Measurements from ENCODE around the gene TMEM184A.

The TMEM184A gene

DNA sequence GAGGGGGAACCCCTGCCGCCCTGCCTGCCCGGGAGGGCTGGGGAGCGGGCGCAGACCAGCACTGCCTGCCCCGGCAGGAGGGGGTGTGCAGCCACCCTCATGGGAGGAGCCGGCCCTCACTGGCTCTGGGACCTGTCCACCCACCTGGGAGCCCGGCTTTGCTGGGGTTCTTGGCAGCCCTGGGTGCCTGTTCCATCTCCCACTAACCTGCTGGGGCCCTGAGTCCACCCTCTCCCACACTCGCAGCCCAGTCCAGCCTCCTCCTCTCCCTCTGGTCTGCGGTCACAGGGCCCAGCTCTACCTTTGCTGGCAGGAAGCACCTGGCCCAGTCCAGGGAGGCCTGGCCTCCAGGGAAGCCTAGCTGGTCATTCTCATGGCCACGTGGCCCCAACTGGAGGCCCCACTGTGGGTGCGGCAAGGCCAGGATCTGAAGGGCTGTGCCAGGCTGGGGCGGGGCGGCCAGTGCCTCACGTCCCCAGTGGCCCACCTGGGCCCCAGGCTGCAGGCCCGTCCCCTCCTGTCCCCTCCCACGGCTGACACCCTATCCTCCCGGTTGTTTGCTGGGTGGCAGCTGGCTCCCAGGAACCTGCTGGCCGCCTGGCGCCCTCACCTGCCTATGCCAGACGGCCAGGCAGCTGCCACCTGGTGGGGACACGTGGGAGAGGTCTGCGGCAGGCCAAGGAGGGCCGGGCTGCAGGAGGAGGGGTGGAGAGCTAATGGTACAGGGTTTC lies at the start of gene TMEM184A:
TMEM184A (minus strand) TSS at position 393 of the 731 bp plus-strand sequence. CDS start 721 bp downstream, outside the sequence.
- DNase-seq (ENCODE audit: low read depth in 2 of 2): no peak
- TF ChIP-seq, protein P1, sequence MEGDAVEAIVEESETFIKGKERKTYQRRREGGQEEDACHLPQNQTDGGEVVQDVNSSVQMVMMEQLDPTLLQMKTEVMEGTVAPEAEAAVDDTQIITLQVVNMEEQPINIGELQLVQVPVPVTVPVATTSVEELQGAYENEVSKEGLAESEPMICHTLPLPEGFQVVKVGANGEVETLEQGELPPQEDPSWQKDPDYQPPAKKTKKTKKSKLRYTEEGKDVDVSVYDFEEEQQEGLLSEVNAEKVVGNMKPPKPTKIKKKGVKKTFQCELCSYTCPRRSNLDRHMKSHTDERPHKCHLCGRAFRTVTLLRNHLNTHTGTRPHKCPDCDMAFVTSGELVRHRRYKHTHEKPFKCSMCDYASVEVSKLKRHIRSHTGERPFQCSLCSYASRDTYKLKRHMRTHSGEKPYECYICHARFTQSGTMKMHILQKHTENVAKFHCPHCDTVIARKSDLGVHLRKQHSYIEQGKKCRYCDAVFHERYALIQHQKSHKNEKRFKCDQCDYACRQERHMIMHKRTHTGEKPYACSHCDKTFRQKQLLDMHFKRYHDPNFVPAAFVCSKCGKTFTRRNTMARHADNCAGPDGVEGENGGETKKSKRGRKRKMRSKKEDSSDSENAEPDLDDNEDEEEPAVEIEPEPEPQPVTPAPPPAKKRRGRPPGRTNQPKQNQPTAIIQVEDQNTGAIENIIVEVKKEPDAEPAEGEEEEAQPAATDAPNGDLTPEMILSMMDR (IDR thresholded peaks at IDR 0.05; ENCODE audit: low read depth, low read length): peak; percentile 24
- no peak within 1 kb of the TSS for H3K4me3 ChIP-seq (replicated peaks in 1 of 2; ENCODE audit: low read depth in 2 of 2, low read length in 2 of 2)

DNA sequence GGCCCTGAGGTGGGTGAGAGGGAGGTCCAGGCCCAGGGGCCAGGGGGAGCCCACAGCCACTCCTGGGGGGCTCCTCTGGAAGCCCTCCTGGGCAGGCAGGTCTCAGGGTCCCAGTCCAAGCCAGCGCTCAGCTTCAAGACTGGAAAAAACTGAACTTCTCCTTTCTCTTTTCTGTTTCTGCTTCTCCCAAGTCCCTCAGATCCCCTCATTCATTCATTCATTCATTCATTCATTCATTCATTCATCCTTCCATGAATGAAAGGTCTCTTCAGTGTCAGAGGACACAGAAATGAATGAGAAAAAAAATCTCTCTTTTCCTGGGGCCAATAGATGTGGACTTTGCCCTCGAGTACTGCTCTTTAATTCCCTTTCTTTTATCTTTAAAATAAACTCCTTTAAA lies 48.4 kb upstream of the TMEM184A start:
- DNase-seq (ENCODE audit: low read depth in 2 of 2): no peak

DNA sequence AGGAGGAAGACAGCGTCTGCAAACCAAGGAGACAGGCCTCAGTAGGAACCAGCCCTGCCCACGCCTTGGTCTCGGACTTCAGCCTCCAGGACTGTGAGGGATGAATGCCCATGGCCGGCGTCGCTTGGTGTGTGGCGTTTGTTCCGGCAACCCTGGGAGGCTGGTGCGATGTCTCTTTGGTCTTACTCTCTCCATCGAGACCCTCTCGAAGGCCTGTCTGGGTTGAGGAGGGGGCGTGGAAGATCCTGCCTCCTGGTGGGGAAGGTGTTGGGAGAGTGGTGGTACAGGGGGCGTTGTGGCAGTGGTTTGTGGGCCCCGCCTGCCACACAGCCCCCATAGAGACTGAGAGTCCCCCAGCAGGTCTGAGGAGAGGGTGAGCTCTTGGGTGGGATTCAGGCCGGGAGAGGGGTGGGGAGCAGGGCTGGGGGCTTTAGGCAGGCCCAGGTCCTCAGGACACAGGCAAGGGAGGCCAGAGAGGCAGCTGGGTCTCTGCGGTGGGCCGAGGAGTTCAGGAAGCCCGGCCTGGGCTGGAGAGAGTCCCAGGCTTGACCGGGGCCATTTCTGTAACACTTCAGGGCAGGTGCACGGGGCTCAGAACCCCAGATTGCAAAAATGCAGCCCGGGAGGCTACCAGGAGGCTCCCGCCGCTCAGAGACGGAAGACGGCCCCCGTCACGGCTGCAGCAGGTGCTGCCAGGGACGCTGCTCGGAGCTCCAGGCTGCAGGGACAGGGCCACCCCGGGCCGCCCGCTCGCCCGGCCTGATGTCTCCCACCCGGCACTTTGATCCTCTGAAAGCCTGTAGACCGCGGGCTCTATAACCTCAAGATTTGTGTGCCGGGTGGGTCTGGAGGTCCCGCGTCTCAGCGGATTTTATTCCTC lies 47.6 kb upstream of the TMEM184A start:
- no peak overlapping the region for H3K4me3 ChIP-seq (replicated peaks in 1 of 2; ENCODE audit: low read depth in 2 of 2, low read length in 2 of 2)
- TF ChIP-seq, protein P1 (IDR thresholded peaks at IDR 0.05; ENCODE audit: low read depth, low read length): no peak
- DNase-seq (ENCODE audit: low read depth in 2 of 2): no peak

More for the DNA sequence above, 48.4 kb upstream of the TMEM184A start:
- TF ChIP-seq, protein P1 (IDR thresholded peaks at IDR 0.05; ENCODE audit: low read depth, low read length): no peak
- H3K4me3 ChIP-seq (replicated peaks in 1 of 2; ENCODE audit: low read depth in 2 of 2, low read length in 2 of 2): no peak overlapping the region

DNA sequence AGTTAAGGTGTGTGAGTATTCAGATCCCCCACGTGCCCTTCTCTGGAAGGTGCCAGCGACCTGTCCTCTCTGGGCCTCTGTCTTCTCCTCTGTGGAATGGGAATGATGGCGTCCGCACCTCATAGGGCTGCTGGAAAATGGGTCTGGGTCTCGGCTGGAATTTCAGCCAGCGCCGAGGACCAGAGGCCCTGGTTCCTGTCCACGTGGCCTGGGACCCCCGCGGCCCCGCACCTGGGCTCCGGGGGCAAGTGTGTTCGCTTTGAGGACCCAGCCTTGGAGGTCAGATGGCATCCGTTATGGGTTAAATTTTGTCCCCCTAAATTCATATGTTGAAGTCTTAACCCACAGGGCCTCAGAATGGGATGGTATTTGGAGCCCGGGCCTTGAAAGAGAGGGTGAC lies 46.4 kb upstream of the TMEM184A start:
- TF ChIP-seq, protein P1 (IDR thresholded peaks at IDR 0.05; ENCODE audit: low read depth, low read length): no peak
- no peak for DNase-seq (ENCODE audit: low read depth in 2 of 2)

DNA sequence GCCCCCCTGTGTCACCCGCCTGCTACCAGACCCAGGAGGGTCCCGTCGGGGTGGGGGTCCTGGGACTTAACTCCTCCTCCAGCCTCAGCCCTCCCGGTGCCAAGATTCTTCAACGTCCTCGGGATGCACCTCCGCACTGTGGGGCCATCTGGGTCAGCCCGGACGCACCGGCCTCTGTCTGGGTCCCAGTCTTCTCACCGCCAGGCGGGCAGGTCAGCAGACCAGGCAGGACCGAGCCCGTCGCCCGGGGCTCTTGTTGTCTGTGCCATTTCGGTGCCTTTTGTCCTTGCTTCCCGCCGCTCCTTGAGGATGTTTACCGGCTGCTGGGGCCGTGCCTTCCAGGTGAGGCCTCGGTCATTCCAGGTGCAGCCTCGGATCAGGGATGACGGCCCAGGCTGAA lies 46.0 kb upstream of the TMEM184A start:
- TF ChIP-seq, protein P1 (IDR thresholded peaks at IDR 0.05; ENCODE audit: low read depth, low read length): no peak
- DNase-seq (ENCODE audit: low read depth in 2 of 2): no peak

More for the DNA sequence above, 46.4 kb upstream of the TMEM184A start:
- H3K4me3 ChIP-seq (replicated peaks in 1 of 2; ENCODE audit: low read depth in 2 of 2, low read length in 2 of 2): no peak overlapping the region

DNA sequence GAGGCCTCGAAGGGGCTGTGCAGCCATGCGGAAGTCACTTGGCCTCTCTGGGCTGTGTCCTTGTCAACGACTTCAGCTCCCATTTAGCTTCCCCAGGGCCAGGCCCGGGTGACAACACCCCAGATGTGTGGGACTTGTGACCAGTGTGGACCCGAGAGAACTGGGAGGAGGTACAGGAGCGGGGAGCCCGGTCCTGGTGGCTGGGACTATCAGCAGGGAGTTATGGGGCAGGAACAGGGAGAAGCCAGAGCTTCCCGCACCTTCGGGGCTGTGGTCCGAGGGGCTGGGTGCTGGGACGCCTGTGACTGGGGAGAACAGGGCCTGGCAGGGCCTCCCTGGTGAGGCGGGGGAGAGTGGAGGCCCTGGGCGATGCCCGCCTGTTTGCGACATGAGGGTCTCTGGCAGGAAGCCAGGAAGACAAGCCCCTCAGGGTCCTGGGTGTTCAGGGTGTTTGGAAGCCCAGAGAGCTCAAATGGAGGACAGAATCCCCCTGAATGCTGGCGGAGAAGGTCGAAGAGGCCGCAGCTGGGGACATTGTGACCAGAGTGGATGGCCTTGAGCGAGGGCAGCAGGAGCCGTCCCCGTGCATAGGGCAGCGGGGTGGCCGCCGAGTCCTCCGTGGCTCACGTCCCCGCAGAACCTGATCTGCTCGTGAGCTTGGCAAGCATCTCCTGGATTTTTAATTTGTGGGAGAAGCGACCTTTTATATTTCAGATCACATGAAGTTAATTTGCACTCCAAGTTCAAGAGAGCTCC lies 43.8 kb upstream of the TMEM184A start:
- TF ChIP-seq, protein P1 (IDR thresholded peaks at IDR 0.05; ENCODE audit: low read depth, low read length): no peak
- H3K4me3 ChIP-seq (replicated peaks in 1 of 2; ENCODE audit: low read depth in 2 of 2, low read length in 2 of 2): no peak overlapping the region
- DNase-seq (ENCODE audit: low read depth in 2 of 2): no peak

More for the DNA sequence above, 46.0 kb upstream of the TMEM184A start:
- H3K4me3 ChIP-seq (replicated peaks in 1 of 2; ENCODE audit: low read depth in 2 of 2, low read length in 2 of 2): no peak overlapping the region

All from cardiac fibroblast (primary cell).